ENCODE results near the gene DENND4B.

Gene DENND4B

GRCh38 chr1:153968972-153969371 is 22.5 kb upstream of the DENND4B start:
- DNase-seq = no peak

DNA sequence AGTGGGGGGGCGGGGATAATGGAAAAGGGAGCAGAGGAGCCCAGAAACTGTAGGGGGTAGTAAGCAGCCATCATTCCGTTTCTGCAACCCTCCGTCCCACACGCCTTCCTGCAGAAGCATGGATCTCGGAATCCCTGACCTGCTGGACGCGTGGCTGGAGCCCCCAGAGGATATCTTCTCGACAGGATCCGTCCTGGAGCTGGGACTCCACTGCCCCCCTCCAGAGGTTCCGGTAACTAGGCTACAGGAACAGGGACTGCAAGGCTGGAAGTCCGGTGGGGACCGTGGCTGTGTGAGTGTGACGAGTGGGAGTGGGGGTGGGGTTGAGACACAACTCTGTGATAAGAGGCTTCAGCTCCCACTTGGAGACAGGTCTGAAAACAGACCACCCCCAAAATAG is 21.9 kb upstream of the DENND4B start:
- DNase-seq = peak; percentile 31

DNA sequence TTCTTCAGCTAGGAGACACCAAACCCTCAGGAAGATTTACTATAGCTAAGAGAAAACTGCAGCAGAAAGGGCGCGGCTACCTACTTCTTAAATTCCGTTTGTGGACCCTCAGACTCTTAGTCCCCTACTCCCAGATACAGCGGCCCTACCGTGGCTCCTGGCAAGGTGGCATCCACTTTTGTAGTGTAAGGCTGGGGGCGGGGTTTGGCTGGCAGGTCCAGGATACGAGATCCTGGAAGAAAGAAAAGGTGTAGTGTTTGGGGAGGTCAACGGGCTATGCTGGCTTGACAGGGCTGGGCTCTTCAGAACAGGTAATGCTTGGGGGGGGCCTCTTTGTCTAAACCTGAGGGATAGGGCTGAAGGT is 21.5 kb upstream of the DENND4B start:
- DNase-seq = peak; percentile 63

- peak; percentile 97 for DNase-seq
These were observed 20.8 kb upstream of the DENND4B start, which contains the start of gene CREB3L4 for GRCh38 chr1:153967107-153967999. CREB3L4 (plus strand) TSS chr1:153967902; CDS start chr1:153968526, 624 bp downstream.

DNA sequence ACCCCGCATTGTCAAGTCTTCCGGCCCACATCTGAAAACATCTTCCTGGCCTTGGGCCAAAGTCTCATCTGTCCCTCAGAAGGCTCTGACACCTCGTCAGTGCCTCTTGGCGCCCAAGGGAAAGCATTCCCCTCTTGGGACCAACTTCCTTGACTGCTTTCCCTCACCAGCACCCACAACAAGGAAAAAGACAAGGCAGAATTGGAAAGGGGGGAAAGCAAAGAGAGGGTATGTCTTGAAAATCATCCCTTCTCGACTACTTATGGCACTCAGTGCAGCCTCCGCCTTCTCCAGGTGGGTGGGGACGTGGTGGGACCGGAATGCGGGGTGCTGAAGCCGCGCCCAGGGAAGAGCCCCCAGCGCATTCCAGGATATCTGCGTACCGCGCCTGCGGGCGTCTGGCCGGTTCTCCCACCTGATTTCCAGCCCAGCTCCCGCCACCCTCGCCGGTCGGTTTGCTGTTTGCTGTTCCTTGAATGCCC is 17.4 kb upstream of the DENND4B start:
- peak; percentile 26 for DNase-seq

DNA sequence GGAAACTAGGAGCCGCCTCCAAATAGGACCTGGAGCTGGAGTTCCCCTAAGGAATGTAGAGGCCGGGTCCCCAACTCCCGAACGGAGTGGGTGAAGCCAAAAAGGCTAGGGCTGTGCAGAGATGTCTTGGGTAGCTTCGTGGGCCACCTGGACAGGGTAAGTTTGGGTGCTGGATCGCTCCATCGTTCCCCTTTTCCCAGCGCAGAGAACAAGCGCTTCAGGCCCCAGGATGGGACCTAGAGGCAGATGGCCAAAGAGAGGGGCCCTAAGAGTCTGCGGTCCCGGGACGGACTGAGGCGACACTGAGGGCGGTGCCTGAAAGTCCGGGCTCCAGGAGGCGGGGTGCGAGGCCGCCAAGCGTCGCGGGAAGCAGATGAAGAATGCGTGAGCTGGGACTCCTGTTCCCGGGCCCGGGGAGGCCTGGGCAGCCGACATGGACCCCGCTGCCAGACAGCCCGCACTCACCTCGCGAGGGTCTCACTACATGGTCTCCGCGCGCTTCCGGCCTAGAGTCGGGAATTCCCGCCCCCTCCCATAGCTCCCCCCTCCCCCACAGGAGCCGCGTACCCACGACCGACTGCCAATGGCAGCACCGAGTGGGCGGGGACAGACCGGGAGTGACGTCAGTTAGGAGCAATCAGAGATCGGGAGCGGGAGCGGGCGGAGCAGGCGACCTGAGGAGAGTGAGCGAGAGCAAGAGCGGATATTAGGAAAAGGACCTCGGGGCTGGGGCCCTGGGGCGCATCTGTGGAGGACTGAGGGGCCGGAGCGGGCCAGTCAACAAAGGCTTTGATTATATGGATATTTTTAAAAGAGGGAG is 16.7 kb upstream of the DENND4B start, which contains the start of gene SLC39A1:
Gene SLC39A1 (minus strand): TSS at position 508 of the 820 bp plus-strand sequence. CDS start 822 bp downstream, outside the sequence.
- DNase-seq = peak; percentile 97

GRCh38 chr1:153962088-153963029 is 15.8 kb upstream of the DENND4B start:
- no peak for DNase-seq

- no peak for DNase-seq
These were observed 14.9 kb upstream of the DENND4B start for GRCh38 chr1:153961421-153961820.

DNA sequence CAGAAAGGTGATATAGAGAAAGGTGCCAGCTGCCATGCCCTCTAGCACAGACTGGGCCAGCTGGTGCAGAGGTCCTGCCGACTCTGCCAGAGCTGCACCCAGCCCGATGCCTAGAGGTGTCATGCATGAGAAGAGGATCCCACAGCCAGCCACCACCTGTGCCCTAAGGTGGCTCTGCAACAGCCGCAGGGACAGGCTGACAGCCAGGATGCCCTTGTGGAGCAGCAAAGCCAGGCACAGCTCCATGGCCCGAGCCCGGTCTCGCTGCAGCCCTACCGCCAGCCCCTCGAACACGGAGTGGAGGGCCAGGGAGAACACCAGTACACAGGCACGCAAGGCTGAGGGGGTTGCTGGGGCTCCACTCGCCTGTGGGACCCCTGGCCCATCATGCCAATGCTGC is 13.7 kb upstream of the DENND4B start:
- no peak for DNase-seq

- DNase-seq = no peak
These were observed 12.9 kb upstream of the DENND4B start for GRCh38 chr1:153959454-153959853.

GRCh38 chr1:153958961-153959260 is 12.4 kb upstream of the DENND4B start:
- no peak for DNase-seq

DNA sequence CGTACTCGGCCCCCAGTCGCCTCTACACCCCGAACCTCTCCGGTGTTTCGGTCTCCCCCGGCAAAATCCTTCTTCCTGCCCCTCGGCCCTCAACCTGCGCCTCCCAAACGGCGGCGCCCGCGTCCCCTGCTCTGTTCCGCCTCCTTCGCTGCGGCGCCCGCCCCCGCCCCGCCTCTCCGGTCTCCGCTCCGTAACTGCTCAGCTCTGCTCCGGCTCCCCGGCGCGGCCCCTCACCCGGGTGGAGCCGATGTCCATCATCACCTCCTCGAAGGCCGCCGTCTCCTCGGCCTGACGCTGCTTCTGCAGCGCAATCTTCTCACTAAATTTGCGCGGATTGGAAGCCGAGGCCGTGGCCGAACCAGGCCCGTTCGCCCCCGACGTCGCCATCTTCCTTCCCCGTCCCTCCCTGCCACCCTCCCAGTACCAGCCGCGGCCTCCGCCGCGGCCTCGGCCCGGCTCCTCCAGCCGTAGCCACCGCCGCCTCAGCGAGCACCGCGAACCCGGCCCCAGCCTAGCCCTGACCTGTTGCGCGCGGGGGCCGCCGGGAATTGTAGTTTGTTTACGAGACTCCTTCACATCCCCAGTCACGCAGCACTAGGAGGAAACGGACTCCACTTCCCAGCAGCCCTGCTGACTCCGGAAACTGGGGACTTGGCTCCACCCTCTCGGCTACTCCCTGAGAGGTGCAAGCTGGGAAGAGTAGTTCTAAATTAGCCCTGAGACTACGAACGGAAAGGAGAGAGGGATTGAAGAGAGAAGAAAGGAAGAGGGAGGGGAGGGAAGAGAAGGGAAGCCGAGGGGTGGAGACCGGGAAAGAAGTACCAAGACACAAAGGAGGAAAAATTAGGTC is 11.8 kb upstream of the DENND4B start, which contains the start of gene CRTC2:
Gene CRTC2 (minus strand): TSS at position 502 of the 850 bp plus-strand sequence. CDS start 115 bp downstream, at position 387.
- peak; percentile 96 for DNase-seq

GRCh38 chr1:153957744-153958110 is 11.2 kb upstream of the DENND4B start:
- no peak for DNase-seq

DNA sequence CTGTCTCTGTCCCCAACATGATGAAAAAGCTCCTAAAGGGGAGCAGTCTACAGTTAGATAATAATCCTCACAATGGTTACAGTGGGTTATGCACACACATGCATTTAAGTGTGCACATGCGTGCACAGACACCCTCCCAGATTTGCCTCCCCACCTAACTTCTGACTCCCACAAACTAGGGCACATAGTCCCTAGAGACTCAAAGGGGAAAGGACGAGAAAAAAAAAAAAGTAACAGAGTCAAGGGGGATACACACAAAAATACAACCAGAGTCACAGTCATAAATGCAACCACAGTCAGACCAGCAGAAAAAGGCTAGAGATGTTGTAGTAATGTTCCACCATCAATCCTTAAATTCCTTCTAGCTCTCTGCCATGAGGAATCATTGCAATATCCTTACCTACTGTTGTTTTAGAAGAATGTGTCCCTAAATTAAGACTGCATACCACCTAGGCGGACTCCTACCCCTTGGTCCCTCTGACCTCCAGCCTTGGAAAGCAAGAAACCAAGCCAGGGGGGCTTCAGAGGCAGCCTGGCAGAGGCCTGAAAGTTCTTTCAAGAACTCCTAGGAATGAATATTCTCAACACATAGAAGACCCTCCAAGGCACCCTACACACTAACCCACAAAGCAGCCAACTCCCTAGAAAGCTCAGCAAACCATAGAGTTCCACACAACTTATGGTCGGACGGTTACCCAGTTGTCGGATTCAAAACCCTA is 10.6 kb upstream of the DENND4B start:
- no peak for DNase-seq

DNA sequence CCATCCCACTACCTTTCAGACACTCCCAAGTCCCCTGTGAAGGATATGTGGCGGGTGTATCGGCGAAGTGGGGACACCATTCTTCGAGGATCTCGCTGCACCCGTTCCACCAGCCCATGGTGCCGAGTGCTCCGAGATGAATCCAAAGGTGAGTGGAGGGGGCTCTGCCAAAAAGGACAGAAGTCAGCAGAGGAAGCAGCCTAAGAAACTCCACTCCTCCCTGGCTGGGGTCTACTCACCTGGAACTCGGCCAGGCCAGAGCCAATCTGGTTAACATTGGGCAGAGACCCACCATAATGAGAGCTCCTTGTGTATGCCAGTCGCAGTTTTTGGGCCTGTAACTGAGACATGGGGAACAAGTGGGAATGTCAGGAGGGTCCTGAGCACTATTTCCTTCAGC is 8.3 kb upstream of the DENND4B start:
- DNase-seq = no peak

GRCh38 chr1:153953859-153954365 is 7.4 kb upstream of the DENND4B start:
- no peak for DNase-seq

- DNase-seq = no peak
These were observed 5.3 kb upstream of the DENND4B start for GRCh38 chr1:153951801-153952200.

GRCh38 chr1:153951183-153951582 is 4.7 kb upstream of the DENND4B start:
- no peak for DNase-seq

GRCh38 chr1:153945795-153946621 is 510 bp downstream of the DENND4B start:
- DNase-seq = peak; percentile 57

Measured in COR-L47 (cell line).